ENCODE measurements around the gene TICRR.

TICRR gene

GRCh38 chr15:89669941-89670340, 94.7 kb downstream of the TICRR start:
- no peak for TF ChIP-seq CTCF (IDR thresholded peaks at IDR 0.05; ENCODE audit: low read depth, low read length, missing control alignments)
- DNase-seq (ENCODE audit: low read depth), result no peak
- in situ Hi-C loops (cut with HindIII; ENCODE audit: low sequenced_read_pairs), result loop anchor here (5.0 kb wide), 1 partner anchor 43 kb away; no protein-coding TSS in a partner anchor
- H3K4me3 ChIP-seq (ENCODE audit: low read depth, low read length), result no peak overlapping the region

- DNase-seq (ENCODE audit: low read depth), result no peak
- H3K4me3 ChIP-seq (ENCODE audit: low read depth, low read length), result no peak overlapping the region
- in situ Hi-C loops (cut with HindIII; ENCODE audit: low sequenced_read_pairs), result loop anchor here (5.0 kb wide), 1 partner anchor 44 kb away; no protein-coding TSS in a partner anchor
- no peak for TF ChIP-seq CTCF (IDR thresholded peaks at IDR 0.05; ENCODE audit: low read depth, low read length, missing control alignments)
Measured at GRCh38 chr15:89670971-89671560, 95.8 kb downstream of the TICRR start.

- no peak overlapping the region for H3K4me3 ChIP-seq (ENCODE audit: low read depth, low read length)
Measured at GRCh38 chr15:89671687-89672086, 96.4 kb downstream of the TICRR start.

GRCh38 chr15:89672221-89673164, 97.2 kb downstream of the TICRR start:
- in situ Hi-C loops (cut with HindIII; ENCODE audit: low sequenced_read_pairs), result loop anchor here (5.0 kb wide), 1 partner anchor 45 kb away; no protein-coding TSS in a partner anchor
- TF ChIP-seq CTCF (IDR thresholded peaks at IDR 0.05; ENCODE audit: low read depth, low read length, missing control alignments), result no peak
- no peak overlapping the region for H3K4me3 ChIP-seq (ENCODE audit: low read depth, low read length)
- no peak for DNase-seq (ENCODE audit: low read depth)

More at GRCh38 chr15:89671687-89672086, 96.4 kb downstream of the TICRR start:
- in situ Hi-C loops (cut with HindIII; ENCODE audit: low sequenced_read_pairs), result loop anchor here (5.0 kb wide), 1 partner anchor 44 kb away; no protein-coding TSS in a partner anchor
- no peak for DNase-seq (ENCODE audit: low read depth)
- no peak for TF ChIP-seq CTCF (IDR thresholded peaks at IDR 0.05; ENCODE audit: low read depth, low read length, missing control alignments)

GRCh38 chr15:89673165-89673512, 97.9 kb downstream of the TICRR start:
- peak; percentile 54 for TF ChIP-seq CTCF (IDR thresholded peaks at IDR 0.05; ENCODE audit: low read depth, low read length, missing control alignments)
- in situ Hi-C loops (cut with HindIII; ENCODE audit: low sequenced_read_pairs), result loop anchor here (5.0 kb wide), 1 partner anchor 46 kb away; no protein-coding TSS in a partner anchor
- no peak overlapping the region for H3K4me3 ChIP-seq (ENCODE audit: low read depth, low read length)
- no peak for DNase-seq (ENCODE audit: low read depth)

- no peak overlapping the region for H3K4me3 ChIP-seq (ENCODE audit: low read depth, low read length)
- in situ Hi-C loops (cut with HindIII; ENCODE audit: low sequenced_read_pairs), result loop anchor here (5.0 kb wide), 1 partner anchor 47 kb away; no protein-coding TSS in a partner anchor
- no peak for DNase-seq (ENCODE audit: low read depth)
- no peak for TF ChIP-seq CTCF (IDR thresholded peaks at IDR 0.05; ENCODE audit: low read depth, low read length, missing control alignments)
Measured at GRCh38 chr15:89674526-89674925, 99.3 kb downstream of the TICRR start.
